PFSK-1 (cell line): ENCODE data around the gene ARHGAP42.

Experiments used
- POLR2AphosphoS5 ChIP-seq: IDR thresholded peaks from 2 replicates; pipeline ENCODE4 v1.6.1; 2012; ENCODE audit warnings: low read depth, mild to moderate bottlenecking, control low read depth, low read length, moderate library complexity
- SIN3A ChIP-seq: IDR thresholded peaks from 2 replicates; pipeline ENCODE4 v1.6.1; 2012; ENCODE audit warnings: mild to moderate bottlenecking, low read length, moderate library complexity, borderline replicate concordance; ENCODE audit not compliant: insufficient read depth
- TAF1 ChIP-seq: IDR thresholded peaks from 2 replicates; pipeline ENCODE4 v1.6.1; 2012; ENCODE audit warnings: low read length, control low read depth, borderline replicate concordance; ENCODE audit not compliant: insufficient read depth
- TF ChIP-seq, protein P1 (sequence below), 2 experiments: IDR thresholded peaks; 2 replicates each; pipeline versions ENCODE4 v1.6.1 to v1.8.0; 2011 to 2012; ENCODE audit warnings: low read depth in 2 of 2, low read length in 2 of 2, control low read depth in 1 of 2, inconsistent platforms in 1 of 2, mild to moderate bottlenecking in 1 of 2, moderate library complexity in 1 of 2; ENCODE audit not compliant: insufficient read depth in 1 of 2

- TF ChIP-seq POLR2AphosphoS5 (no peak), TAF1 (no peak), SIN3A (no peak)
- TF ChIP-seq, protein P1, sequence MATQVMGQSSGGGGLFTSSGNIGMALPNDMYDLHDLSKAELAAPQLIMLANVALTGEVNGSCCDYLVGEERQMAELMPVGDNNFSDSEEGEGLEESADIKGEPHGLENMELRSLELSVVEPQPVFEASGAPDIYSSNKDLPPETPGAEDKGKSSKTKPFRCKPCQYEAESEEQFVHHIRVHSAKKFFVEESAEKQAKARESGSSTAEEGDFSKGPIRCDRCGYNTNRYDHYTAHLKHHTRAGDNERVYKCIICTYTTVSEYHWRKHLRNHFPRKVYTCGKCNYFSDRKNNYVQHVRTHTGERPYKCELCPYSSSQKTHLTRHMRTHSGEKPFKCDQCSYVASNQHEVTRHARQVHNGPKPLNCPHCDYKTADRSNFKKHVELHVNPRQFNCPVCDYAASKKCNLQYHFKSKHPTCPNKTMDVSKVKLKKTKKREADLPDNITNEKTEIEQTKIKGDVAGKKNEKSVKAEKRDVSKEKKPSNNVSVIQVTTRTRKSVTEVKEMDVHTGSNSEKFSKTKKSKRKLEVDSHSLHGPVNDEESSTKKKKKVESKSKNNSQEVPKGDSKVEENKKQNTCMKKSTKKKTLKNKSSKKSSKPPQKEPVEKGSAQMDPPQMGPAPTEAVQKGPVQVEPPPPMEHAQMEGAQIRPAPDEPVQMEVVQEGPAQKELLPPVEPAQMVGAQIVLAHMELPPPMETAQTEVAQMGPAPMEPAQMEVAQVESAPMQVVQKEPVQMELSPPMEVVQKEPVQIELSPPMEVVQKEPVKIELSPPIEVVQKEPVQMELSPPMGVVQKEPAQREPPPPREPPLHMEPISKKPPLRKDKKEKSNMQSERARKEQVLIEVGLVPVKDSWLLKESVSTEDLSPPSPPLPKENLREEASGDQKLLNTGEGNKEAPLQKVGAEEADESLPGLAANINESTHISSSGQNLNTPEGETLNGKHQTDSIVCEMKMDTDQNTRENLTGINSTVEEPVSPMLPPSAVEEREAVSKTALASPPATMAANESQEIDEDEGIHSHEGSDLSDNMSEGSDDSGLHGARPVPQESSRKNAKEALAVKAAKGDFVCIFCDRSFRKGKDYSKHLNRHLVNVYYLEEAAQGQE (IDR thresholded peaks at IDR 0.05; ENCODE audit: insufficient read depth in 1 of 2, low read depth in 2 of 2, low read length in 2 of 2) = no peak
These were observed 179.4 kb downstream of the ARHGAP42 start for GRCh38 chr11:100866453-100866852.
